GM19328 (cell line): ENCODE data around the gene OR5T3.
"Not testable (repeated sequence)": the region's sequence is repeated elsewhere in the genome, so short reads cannot be mapped to it uniquely, and the experiment has no call there.

ENCODE experiments used
- ATAC-seq: cut with Tn5 transposase; IDR thresholded peaks from one replicate; pipeline ENCODE4 v1.9.1; 2021; ENCODE audit warnings: mild to moderate bottlenecking, moderate library complexity; ENCODE audit not compliant: unreplicated experiment

The OR5T3 gene

GRCh38 chr11:56251954-56252353, at the start of gene OR5T3:
Gene OR5T3, plus strand, starts transcription at chr11:56252254. Its CDS starts 0 bp downstream, at chr11:56252254.
- ATAC-seq = no peak

GRCh38 chr11:56207790-56208189, 44.3 kb upstream of the OR5T3 start:
- no peak for ATAC-seq

GRCh38 chr11:56214537-56214936, 37.5 kb upstream of the OR5T3 start:
- no peak for ATAC-seq

GRCh38 chr11:56219735-56220134, 32.3 kb upstream of the OR5T3 start:
- not testable (repeated sequence) for ATAC-seq

- ATAC-seq = no peak
Observed at GRCh38 chr11:56234155-56234554, 17.9 kb upstream of the OR5T3 start, which contains the start of gene OR5T2. Gene OR5T2, minus strand, starts transcription at chr11:56234255. Its CDS starts 1,193 bp downstream, at chr11:56233062.

GRCh38 chr11:56271092-56271491, 19.0 kb downstream of the OR5T3 start:
- no peak for ATAC-seq

- no peak for ATAC-seq
Observed at GRCh38 chr11:56273854-56274253, 21.8 kb downstream of the OR5T3 start, which contains the start of gene OR5T1. Gene OR5T1, plus strand, starts transcription at chr11:56274154. Its CDS starts 1,485 bp downstream, at chr11:56275639.

- ATAC-seq = no peak
Observed at GRCh38 chr11:56292154-56292553, 40.1 kb downstream of the OR5T3 start, which contains the start of gene OR8H1. Gene OR8H1, minus strand, starts transcription at chr11:56292254. Its CDS starts 1,192 bp downstream, at chr11:56291062.

GRCh38 chr11:56296898-56297297, 44.8 kb downstream of the OR5T3 start:
- no peak for ATAC-seq
